ENCODE measurements around the gene THRB.

THRB gene

GRCh38 chr3:24272875-24273274, 221.8 kb downstream of the THRB start:
- no peak for DNase-seq (ENCODE audit: low read depth in 1 of 2, low spot score in 1 of 2)

- DNase-seq (ENCODE audit: low read depth in 1 of 2, low spot score in 1 of 2) = no peak
Measured at GRCh38 chr3:24272408-24272807, 222.2 kb downstream of the THRB start.

GRCh38 chr3:24271228-24271627, 223.4 kb downstream of the THRB start:
- DNase-seq (ENCODE audit: low read depth in 1 of 2, low spot score in 1 of 2) = no peak

- DNase-seq (ENCODE audit: low read depth in 1 of 2, low spot score in 1 of 2) = no peak
Measured at GRCh38 chr3:24270744-24271143, 223.9 kb downstream of the THRB start.

- no peak for DNase-seq (ENCODE audit: low read depth in 1 of 2, low spot score in 1 of 2)
Measured at GRCh38 chr3:24270204-24270691, 224.4 kb downstream of the THRB start.

GRCh38 chr3:24264748-24265158, 229.9 kb downstream of the THRB start:
- DNase-seq (ENCODE audit: low read depth in 1 of 2, low spot score in 1 of 2) = no peak

GRCh38 chr3:24264011-24264410, 230.6 kb downstream of the THRB start:
- no peak for DNase-seq (ENCODE audit: low read depth in 1 of 2, low spot score in 1 of 2)

GRCh38 chr3:24263069-24263668, 231.5 kb downstream of the THRB start:
- no peak for DNase-seq (ENCODE audit: low read depth in 1 of 2, low spot score in 1 of 2)

- no peak for DNase-seq (ENCODE audit: low read depth in 1 of 2, low spot score in 1 of 2)
Measured at GRCh38 chr3:24261521-24261920, 233.1 kb downstream of the THRB start.

GRCh38 chr3:24259901-24260512, 234.6 kb downstream of the THRB start:
- no peak for DNase-seq (ENCODE audit: low read depth in 1 of 2, low spot score in 1 of 2)

- DNase-seq (ENCODE audit: low read depth in 1 of 2, low spot score in 1 of 2) = no peak
Measured at GRCh38 chr3:24258727-24259600, 235.7 kb downstream of the THRB start.

- DNase-seq (ENCODE audit: low read depth in 1 of 2, low spot score in 1 of 2) = no peak
Measured at GRCh38 chr3:24258260-24258659, 236.4 kb downstream of the THRB start.

GRCh38 chr3:24255414-24255813, 239.2 kb downstream of the THRB start:
- DNase-seq (ENCODE audit: low read depth in 1 of 2, low spot score in 1 of 2) = no peak

GRCh38 chr3:24254649-24255048, 240.0 kb downstream of the THRB start:
- no peak for DNase-seq (ENCODE audit: low read depth in 1 of 2, low spot score in 1 of 2)

- no peak for DNase-seq (ENCODE audit: low read depth in 1 of 2, low spot score in 1 of 2)
Measured at GRCh38 chr3:24253336-24253735, 241.3 kb downstream of the THRB start.

GRCh38 chr3:24249523-24249922, 245.1 kb downstream of the THRB start:
- no peak for DNase-seq (ENCODE audit: low read depth in 1 of 2, low spot score in 1 of 2)

- no peak for DNase-seq (ENCODE audit: low read depth in 1 of 2, low spot score in 1 of 2)
Measured at GRCh38 chr3:24245056-24245455, 249.6 kb downstream of the THRB start.

- no peak for DNase-seq (ENCODE audit: low read depth in 1 of 2, low spot score in 1 of 2)
Measured at GRCh38 chr3:24244491-24244890, 250.2 kb downstream of the THRB start.

- no peak for DNase-seq (ENCODE audit: low read depth in 1 of 2, low spot score in 1 of 2)
Measured at GRCh38 chr3:24242012-24242698, 252.5 kb downstream of the THRB start.

- DNase-seq (ENCODE audit: low read depth in 1 of 2, low spot score in 1 of 2) = no peak
Measured at GRCh38 chr3:24240306-24240705, 254.3 kb downstream of the THRB start.

- DNase-seq (ENCODE audit: low read depth in 1 of 2, low spot score in 1 of 2) = no peak
Measured at GRCh38 chr3:24237971-24238706, 256.5 kb downstream of the THRB start.

Data from activated T-helper 1 cell treated with anti-CD3 and anti-CD28 coated beads, Interleukin-2, amount 50 U/mL, for 16 hours (primary cell).